ENCODE results near the gene SYT7. TPM values are rescaled to one million over a fixed set of nuclear protein-coding genes. Genes with fewer than 3 reads are reported as not detected.
A peak's percentile ranks its signal among the peaks of the same experiment; 100 is the strongest.

SYT7 gene
- total and polyA plus RNA-seq, 7 experiments from 2014 or later = 0.08 to 0.44 TPM; not detected in 5

DNA sequence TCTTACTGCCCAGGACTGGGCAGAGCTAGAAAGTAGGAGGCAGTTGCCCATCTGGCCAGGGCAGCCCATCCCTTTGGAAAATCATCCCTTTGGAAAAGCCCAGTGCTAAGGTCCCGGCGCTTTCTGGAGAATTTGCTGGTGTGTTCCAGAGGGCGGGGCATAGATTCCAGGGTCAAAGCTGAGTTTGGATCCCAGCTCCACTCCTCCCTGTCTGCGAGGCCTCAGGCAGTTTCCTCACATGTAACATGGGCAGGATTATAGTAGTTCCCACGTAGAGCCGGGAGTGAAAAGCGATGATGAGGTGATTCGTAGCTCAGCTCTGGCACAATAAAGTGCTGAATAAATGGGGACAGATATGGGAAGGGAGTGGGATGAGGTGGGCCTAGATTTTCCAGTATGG lies 103.8 kb downstream of the SYT7 start:
- peaks cover 3 to 17% (median 8%) of the 10 kb centered on the region in 7 donors for H3K4me1 Mint-ChIP-seq
- DNase-seq (no peak), ATAC-seq (no peak)
- POLR2A ChIA-PET = interaction anchor here (0.6 kb wide), 1 partner anchor 9 kb away, joined by 3 read pairs; no protein-coding TSS in a partner anchor
- peaks cover 0 to 16% (median 6%) of the 10 kb centered on the region in 5 donors for H3K36me3 Mint-ChIP-seq
- peaks cover 5 to 6% of the 10 kb centered on the region in 2 donors for H3K4me1 ChIP-seq (ENCODE audit: control insufficient read depth in 2 of 2, insufficient read depth in 2 of 2, low read length in 2 of 2)
- peaks cover 0 to 16% (median 0%) of the 10 kb centered on the region in 3 experiments for H3K36me3 ChIP-seq (ENCODE audit: control insufficient read depth in 2 of 3, insufficient read depth in 3 of 3, low read length in 3 of 3)
- no peak overlapping the region for H3K27ac Mint-ChIP-seq
- intact Hi-C loops (cut with micrococcal nuclease) = loop anchor here (1.0 kb wide), 3 partner anchors 39 to 161 kb away; no protein-coding TSS in a partner anchor
- CTCF ChIA-PET = interaction anchor here (1.3 to 6.5 kb wide), 4 partner anchors 20 to 162 kb away, joined by 4 to 37 read pairs (median 11); no protein-coding TSS in a partner anchor
- peaks cover 0 to 3% (median 0%) of the 10 kb centered on the region in 5 donors for H3K27me3 Mint-ChIP-seq
- H3K9me3 ChIP-seq (ENCODE audit: control insufficient read depth in 2 of 3, low read length in 3 of 3) = no peaks in the 10 kb centered on the region
- H3K27me3 ChIP-seq (ENCODE audit: control insufficient read depth in 2 of 2, insufficient read depth in 2 of 2, low read length in 2 of 2) = no peaks in the 10 kb centered on the region
- no peak overlapping the region for H3K4me3 Mint-ChIP-seq
- H3K9me3 Mint-ChIP-seq = no peaks in the 10 kb centered on the region
- H3K4me3 ChIP-seq (ENCODE audit: low read length) = no peak overlapping the region
- no peak overlapping the region for H3K27ac ChIP-seq (ENCODE audit: low read depth, low read length)

- POLR2A ChIA-PET = interaction anchor here (0.6 kb wide), 1 partner anchor 9 kb away, joined by 3 read pairs; no protein-coding TSS in a partner anchor
- peaks cover 0 to 1% (median 0%) of the 10 kb centered on the region in 5 donors for H3K27me3 Mint-ChIP-seq
- H3K36me3 ChIP-seq (ENCODE audit: control insufficient read depth in 2 of 3, insufficient read depth in 3 of 3, low read length in 3 of 3) = peaks cover 0 to 19% (median 0%) of the 10 kb centered on the region in 3 experiments
- H3K4me3 Mint-ChIP-seq = no peak overlapping the region
- H3K4me1 ChIP-seq (ENCODE audit: control insufficient read depth in 2 of 2, insufficient read depth in 2 of 2, low read length in 2 of 2) = peaks cover 5 to 6% of the 10 kb centered on the region in 2 donors
- H3K9me3 ChIP-seq (ENCODE audit: control insufficient read depth in 2 of 3, low read length in 3 of 3) = no peaks in the 10 kb centered on the region
- CTCF ChIA-PET = interaction anchor here (1.3 to 6.5 kb wide), 4 partner anchors 19 to 163 kb away, joined by 3 to 37 read pairs (median 11); no protein-coding TSS in a partner anchor
- intact Hi-C loops (cut with micrococcal nuclease) = no loop called here
- peaks cover 3 to 16% (median 8%) of the 10 kb centered on the region in 7 donors for H3K4me1 Mint-ChIP-seq
- DNase-seq (no peak), ATAC-seq (no peak)
- no peaks in the 10 kb centered on the region for H3K27me3 ChIP-seq (ENCODE audit: control insufficient read depth in 2 of 2, insufficient read depth in 2 of 2, low read length in 2 of 2)
- H3K36me3 Mint-ChIP-seq = peaks cover 0 to 16% (median 6%) of the 10 kb centered on the region in 5 donors
- no peak overlapping the region for H3K27ac ChIP-seq (ENCODE audit: low read depth, low read length)
- H3K27ac Mint-ChIP-seq = no peak overlapping the region
- no peaks in the 10 kb centered on the region for H3K9me3 Mint-ChIP-seq
- H3K4me3 ChIP-seq (ENCODE audit: low read length) = no peak overlapping the region
Observed at GRCh38 chr11:61476371-61476770, 104.5 kb downstream of the SYT7 start.

- Histone ChIP-seq H3K27me3 (ENCODE audit: control insufficient read depth in 2 of 2, insufficient read depth in 2 of 2, low read length in 2 of 2) (no peaks in the 10 kb centered on the region), H3K36me3 (ENCODE audit: control insufficient read depth in 2 of 3, insufficient read depth in 3 of 3, low read length in 3 of 3) (peaks cover 0 to 27% (median 0%) of the 10 kb centered on the region in 3 experiments), H3K4me3 (ENCODE audit: low read length) (no peak overlapping the region), H3K4me1 (ENCODE audit: control insufficient read depth in 2 of 2, insufficient read depth in 2 of 2, low read length in 2 of 2) (peaks cover 5 to 6% of the 10 kb centered on the region in 2 donors), H3K27ac (ENCODE audit: low read depth, low read length) (no peak overlapping the region), H3K9me3 (ENCODE audit: control insufficient read depth in 2 of 3, low read length in 3 of 3) (no peaks in the 10 kb centered on the region)
- Mint-ChIP-seq H3K4me3 (no peak overlapping the region), H3K36me3 (peaks cover 0 to 20% (median 6%) of the 10 kb centered on the region in 5 donors), H3K27me3 (no peaks in the 10 kb centered on the region), H3K27ac (no peak overlapping the region), H3K4me1 (peaks cover under 1 to 10% (median 8%) of the 10 kb centered on the region in 7 donors), H3K9me3 (no peaks in the 10 kb centered on the region)
- no peak for DNase-seq
- intact Hi-C loops (cut with micrococcal nuclease) = no loop called here
- ChIA-PET POLR2A (interaction anchor here (0.5 kb wide), 1 partner anchor 500 kb away, joined by 3 read pairs; no protein-coding TSS in a partner anchor), CTCF (interaction anchor here (0.6 to 6.5 kb wide), 4 partner anchors 18 to 233 kb away, joined by 4 to 37 read pairs (median 11); no protein-coding TSS in a partner anchor)
- no peak for ATAC-seq
Observed at GRCh38 chr11:61475433-61475832, 105.4 kb downstream of the SYT7 start.

- Histone ChIP-seq H3K36me3 (ENCODE audit: control insufficient read depth in 2 of 3, insufficient read depth in 3 of 3, low read length in 3 of 3) (peaks cover 0 to 32% (median 0%) of the 10 kb centered on the region in 3 experiments), H3K27me3 (ENCODE audit: control insufficient read depth in 2 of 2, insufficient read depth in 2 of 2, low read length in 2 of 2) (no peaks in the 10 kb centered on the region), H3K4me1 (ENCODE audit: control insufficient read depth in 2 of 2, insufficient read depth in 2 of 2, low read length in 2 of 2) (peaks cover 5 to 6% of the 10 kb centered on the region in 2 donors), H3K9me3 (ENCODE audit: control insufficient read depth in 2 of 3, low read length in 3 of 3) (no peaks in the 10 kb centered on the region), H3K4me3 (ENCODE audit: low read length) (no peak overlapping the region), H3K27ac (ENCODE audit: low read depth, low read length) (no peak overlapping the region)
- peak overlapping the region in 2 of 9 donors; percentile 14 to 19 for H3K27ac Mint-ChIP-seq
- H3K9me3 Mint-ChIP-seq = no peaks in the 10 kb centered on the region
- CTCF ChIA-PET = interaction anchor here (6.5 kb wide), 1 partner anchor 43 kb away, joined by 37 read pairs; no protein-coding TSS in a partner anchor
- H3K27me3 Mint-ChIP-seq = no peaks in the 10 kb centered on the region
- DNase-seq (no peak), ATAC-seq (no peak)
- intact Hi-C loops (cut with micrococcal nuclease) = no loop called here
- H3K36me3 Mint-ChIP-seq = peaks cover 0 to 21% (median 6%) of the 10 kb centered on the region in 5 donors
- no peak overlapping the region for H3K4me3 Mint-ChIP-seq
- POLR2A ChIA-PET = no interaction called here
- peaks cover 0 to 8% (median 6%) of the 10 kb centered on the region in 7 donors for H3K4me1 Mint-ChIP-seq
Observed at GRCh38 chr11:61474013-61474643, 106.7 kb downstream of the SYT7 start.

DNA sequence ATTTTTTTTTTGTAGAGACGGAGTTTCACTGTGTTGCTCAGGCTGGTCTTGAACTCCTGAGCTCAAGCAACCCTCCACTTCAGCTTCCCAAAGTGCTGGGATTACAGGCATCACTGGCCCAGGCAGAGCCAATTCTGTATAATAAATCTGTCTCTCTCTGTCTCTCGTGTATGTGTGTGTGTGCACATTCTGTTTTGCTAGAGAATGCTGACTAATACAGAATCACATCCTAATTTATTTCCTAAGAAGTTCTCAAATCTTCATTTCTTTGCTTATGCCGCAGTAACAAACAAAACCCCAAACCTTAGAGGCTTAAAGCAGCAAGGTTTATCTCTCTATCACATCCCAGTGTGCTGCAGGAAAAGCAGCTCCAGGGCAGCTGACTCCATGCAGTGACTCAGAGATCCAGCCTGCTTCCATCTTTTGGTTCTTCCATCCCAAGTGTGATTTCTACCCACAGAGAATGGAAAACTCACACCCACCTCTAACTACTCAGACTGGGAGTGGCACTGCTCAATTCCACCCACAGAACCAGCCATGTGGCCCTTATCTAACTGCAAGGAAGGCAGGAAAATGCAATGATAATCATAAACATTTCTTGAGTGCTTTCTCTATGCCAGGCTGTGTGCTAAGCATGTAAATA lies 107.4 kb downstream of the SYT7 start:
- H3K4me1 ChIP-seq (ENCODE audit: control insufficient read depth in 2 of 2, insufficient read depth in 2 of 2, low read length in 2 of 2) = peaks cover 5 to 6% of the 10 kb centered on the region in 2 donors
- ChIA-PET POLR2A (no interaction called here), CTCF (no interaction called here)
- no peaks in the 10 kb centered on the region for H3K27me3 ChIP-seq (ENCODE audit: control insufficient read depth in 2 of 2, insufficient read depth in 2 of 2, low read length in 2 of 2)
- no peaks in the 10 kb centered on the region for H3K9me3 ChIP-seq (ENCODE audit: control insufficient read depth in 2 of 3, low read length in 3 of 3)
- Mint-ChIP-seq H3K4me3 (no peak overlapping the region), H3K27me3 (no peaks in the 10 kb centered on the region), H3K27ac (peak overlapping the region in 3 of 9 donors; percentile 14 to 43 (median 19)), H3K36me3 (peaks cover 0 to 26% (median 6%) of the 10 kb centered on the region in 5 donors), H3K9me3 (no peaks in the 10 kb centered on the region), H3K4me1 (peaks cover 0 to 8% (median 6%) of the 10 kb centered on the region in 7 donors)
- intact Hi-C loops (cut with micrococcal nuclease) = no loop called here
- H3K36me3 ChIP-seq (ENCODE audit: control insufficient read depth in 2 of 3, insufficient read depth in 3 of 3, low read length in 3 of 3) = peaks cover 0 to 32% (median 0%) of the 10 kb centered on the region in 3 experiments
- DNase-seq = no peak
- ATAC-seq = no peak
- no peak overlapping the region for H3K27ac ChIP-seq (ENCODE audit: low read depth, low read length)
- H3K4me3 ChIP-seq (ENCODE audit: low read length) = no peak overlapping the region

GRCh38 chr11:61472868-61473267 lies 108.0 kb downstream of the SYT7 start:
- Mint-ChIP-seq H3K9me3 (no peaks in the 10 kb centered on the region), H3K4me3 (no peak overlapping the region), H3K4me1 (peaks cover 0 to 6% (median 1%) of the 10 kb centered on the region in 7 donors), H3K36me3 (peaks cover 0 to 30% (median 7%) of the 10 kb centered on the region in 5 donors), H3K27ac (peak overlapping the region in 2 of 9 donors; percentile 18 to 40), H3K27me3 (no peaks in the 10 kb centered on the region)
- Histone ChIP-seq H3K27me3 (ENCODE audit: control insufficient read depth in 2 of 2, insufficient read depth in 2 of 2, low read length in 2 of 2) (no peaks in the 10 kb centered on the region), H3K9me3 (ENCODE audit: control insufficient read depth in 2 of 3, low read length in 3 of 3) (no peaks in the 10 kb centered on the region), H3K4me3 (ENCODE audit: low read length) (no peak overlapping the region), H3K36me3 (ENCODE audit: control insufficient read depth in 2 of 3, insufficient read depth in 3 of 3, low read length in 3 of 3) (peaks cover 0 to 34% (median 0%) of the 10 kb centered on the region in 3 experiments), H3K27ac (ENCODE audit: low read depth, low read length) (no peak overlapping the region), H3K4me1 (ENCODE audit: control insufficient read depth in 2 of 2, insufficient read depth in 2 of 2, low read length in 2 of 2) (peaks cover 2 to 4% of the 10 kb centered on the region in 2 donors)
- ATAC-seq (no peak), DNase-seq (no peak)
- POLR2A ChIA-PET = no interaction called here
- intact Hi-C loops (cut with micrococcal nuclease) = no loop called here
- CTCF ChIA-PET = no interaction called here
